Measurements from ENCODE around the gene SLC24A4. TPM values are rescaled to one million over a fixed set of nuclear protein-coding genes. Genes with fewer than 3 reads are reported as not detected.

Gene SLC24A4
- total and polyA plus RNA-seq, 4 donors = 0.47 to 2.4 (median 1.0) TPM

DNA sequence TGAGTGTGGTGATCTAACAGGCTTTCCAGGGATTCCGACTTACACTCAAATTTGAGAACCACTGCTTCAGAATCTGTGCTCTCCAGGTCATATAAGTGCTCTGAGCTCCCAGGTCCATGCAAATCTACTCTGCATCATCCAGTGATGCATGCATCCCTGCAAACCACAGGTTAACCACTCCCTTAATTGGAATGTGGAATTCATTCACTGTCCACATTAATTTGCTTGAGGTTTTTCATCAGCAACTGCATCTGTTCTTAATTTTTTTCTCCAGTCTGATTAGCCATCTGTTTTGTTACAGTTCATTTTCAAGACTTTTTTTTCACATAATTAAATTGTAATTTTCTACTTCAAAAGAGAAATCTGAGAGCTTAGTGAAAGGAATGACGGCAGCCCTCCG is 147.2 kb downstream of the SLC24A4 start:
- Histone ChIP-seq H3K27ac (ENCODE audit: low read depth in 1 of 2, low read length in 1 of 2) (no peak overlapping the region), H3K9me3 (ENCODE audit: control insufficient read depth in 4 of 4, insufficient read depth in 3 of 4, low read length in 3 of 4) (peaks cover 0 to 13% (median 4%) of the 10 kb centered on the region in 4 donors), H3K9ac (ENCODE audit: insufficient read depth in 1 of 2, low read length in 2 of 2) (no peak overlapping the region), H3K4me3 (no peak overlapping the region), H3K36me3 (ENCODE audit: control insufficient read depth in 4 of 4, insufficient read depth in 4 of 4, low read length in 4 of 4) (no peaks in the 10 kb centered on the region), H3K4me1 (ENCODE audit: control insufficient read depth in 5 of 5, insufficient read depth in 5 of 5, low read length in 5 of 5) (peaks cover 0 to 1% (median 0%) of the 10 kb centered on the region in 5 donors), H3K27me3 (ENCODE audit: control insufficient read depth in 3 of 3, insufficient read depth in 3 of 3, low read length in 2 of 3) (no peaks in the 10 kb centered on the region)
- WGBS, 2 donors = 82 to 95% methylated on average over 3 of the region's 3 CpGs
- ATAC-seq (ENCODE audit: insufficient read depth, low FRiP score) = no peak
- TF ChIP-seq, protein P1, sequence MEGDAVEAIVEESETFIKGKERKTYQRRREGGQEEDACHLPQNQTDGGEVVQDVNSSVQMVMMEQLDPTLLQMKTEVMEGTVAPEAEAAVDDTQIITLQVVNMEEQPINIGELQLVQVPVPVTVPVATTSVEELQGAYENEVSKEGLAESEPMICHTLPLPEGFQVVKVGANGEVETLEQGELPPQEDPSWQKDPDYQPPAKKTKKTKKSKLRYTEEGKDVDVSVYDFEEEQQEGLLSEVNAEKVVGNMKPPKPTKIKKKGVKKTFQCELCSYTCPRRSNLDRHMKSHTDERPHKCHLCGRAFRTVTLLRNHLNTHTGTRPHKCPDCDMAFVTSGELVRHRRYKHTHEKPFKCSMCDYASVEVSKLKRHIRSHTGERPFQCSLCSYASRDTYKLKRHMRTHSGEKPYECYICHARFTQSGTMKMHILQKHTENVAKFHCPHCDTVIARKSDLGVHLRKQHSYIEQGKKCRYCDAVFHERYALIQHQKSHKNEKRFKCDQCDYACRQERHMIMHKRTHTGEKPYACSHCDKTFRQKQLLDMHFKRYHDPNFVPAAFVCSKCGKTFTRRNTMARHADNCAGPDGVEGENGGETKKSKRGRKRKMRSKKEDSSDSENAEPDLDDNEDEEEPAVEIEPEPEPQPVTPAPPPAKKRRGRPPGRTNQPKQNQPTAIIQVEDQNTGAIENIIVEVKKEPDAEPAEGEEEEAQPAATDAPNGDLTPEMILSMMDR (IDR thresholded peaks at IDR 0.05; ENCODE audit: control extremely low read depth, extremely low read depth) = no peak
- DNase-seq = no peak

GRCh38 chr14:92470811-92471210 is 147.8 kb downstream of the SLC24A4 start:
- Histone ChIP-seq H3K27ac (ENCODE audit: low read depth in 1 of 2, low read length in 1 of 2) (no peak overlapping the region), H3K4me1 (ENCODE audit: control insufficient read depth in 5 of 5, insufficient read depth in 5 of 5, low read length in 5 of 5) (peaks cover 0 to 3% (median 0%) of the 10 kb centered on the region in 5 donors), H3K27me3 (ENCODE audit: control insufficient read depth in 3 of 3, insufficient read depth in 3 of 3, low read length in 2 of 3) (no peaks in the 10 kb centered on the region), H3K36me3 (ENCODE audit: control insufficient read depth in 4 of 4, insufficient read depth in 4 of 4, low read length in 4 of 4) (no peaks in the 10 kb centered on the region), H3K9me3 (ENCODE audit: control insufficient read depth in 4 of 4, insufficient read depth in 3 of 4, low read length in 3 of 4) (peaks cover 0 to 13% (median 4%) of the 10 kb centered on the region in 4 donors), H3K4me3 (no peak overlapping the region), H3K9ac (ENCODE audit: insufficient read depth in 1 of 2, low read length in 2 of 2) (no peak overlapping the region)
- TF ChIP-seq, protein P1 (IDR thresholded peaks at IDR 0.05; ENCODE audit: control extremely low read depth, extremely low read depth) = no peak
- ATAC-seq (ENCODE audit: insufficient read depth, low FRiP score) (no peak), DNase-seq (peak in 1 of 3 donors; percentile 2)
- 98 to 100% methylated on average over 1 of the region's 1 CpG for WGBS, 2 donors

DNA sequence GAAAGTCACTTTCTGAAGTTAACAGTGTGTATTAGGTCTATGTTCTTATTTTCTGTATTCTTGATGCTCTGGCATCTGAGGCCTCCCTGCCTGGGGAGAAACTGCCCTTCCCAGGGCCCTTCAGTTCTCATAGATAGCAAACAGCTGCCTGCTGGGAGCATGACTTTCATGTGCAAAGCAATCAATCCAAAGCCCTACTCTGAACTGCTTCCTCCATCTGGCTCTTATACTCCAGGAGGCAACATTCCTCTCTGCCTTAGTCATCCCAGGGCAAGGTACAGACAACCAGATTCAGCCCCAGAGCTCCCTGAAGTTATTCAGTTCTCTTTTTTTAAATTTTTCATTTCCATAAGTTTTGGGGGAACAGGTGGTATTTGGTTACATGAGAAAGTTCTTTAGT is 149.0 kb downstream of the SLC24A4 start:
- Histone ChIP-seq H3K27ac (ENCODE audit: low read depth in 1 of 2, low read length in 1 of 2) (no peak overlapping the region), H3K4me3 (no peak overlapping the region), H3K27me3 (ENCODE audit: control insufficient read depth in 3 of 3, insufficient read depth in 3 of 3, low read length in 2 of 3) (no peaks in the 10 kb centered on the region), H3K36me3 (ENCODE audit: control insufficient read depth in 4 of 4, insufficient read depth in 4 of 4, low read length in 4 of 4) (no peaks in the 10 kb centered on the region), H3K4me1 (ENCODE audit: control insufficient read depth in 5 of 5, insufficient read depth in 5 of 5, low read length in 5 of 5) (peaks cover 0 to 5% (median 1%) of the 10 kb centered on the region in 5 donors), H3K9ac (ENCODE audit: insufficient read depth in 1 of 2, low read length in 2 of 2) (no peak overlapping the region), H3K9me3 (ENCODE audit: control insufficient read depth in 4 of 4, insufficient read depth in 3 of 4, low read length in 3 of 4) (peaks cover 0 to 8% (median 3%) of the 10 kb centered on the region in 4 donors)
- ATAC-seq (ENCODE audit: insufficient read depth, low FRiP score) = no peak
- DNase-seq = peak in 1 of 3 donors; percentile 10
- TF ChIP-seq, protein P1 (IDR thresholded peaks at IDR 0.05; ENCODE audit: control extremely low read depth, extremely low read depth) = no peak

DNA sequence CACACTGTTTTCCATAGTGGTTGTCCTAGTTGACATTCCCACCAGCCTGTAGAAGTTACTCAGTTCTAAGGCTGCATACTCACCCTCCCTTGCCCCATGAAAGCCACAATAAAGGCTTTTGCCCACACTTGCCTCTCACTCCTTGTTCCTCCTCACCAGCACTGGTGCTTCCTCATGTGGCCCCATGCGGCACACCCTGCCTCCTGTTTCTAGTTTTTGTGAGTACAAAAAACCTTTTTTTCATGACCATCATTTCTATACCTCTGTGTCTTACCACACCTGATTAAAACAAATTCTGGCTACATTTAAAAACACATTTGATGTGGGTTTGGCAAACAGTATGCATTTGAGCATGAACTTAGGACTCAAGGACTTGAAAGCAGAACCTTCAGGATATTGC is 149.9 kb downstream of the SLC24A4 start:
- no peak for ATAC-seq (ENCODE audit: insufficient read depth, low FRiP score)
- 31 to 63% methylated on average over 1 of the region's 1 CpG for WGBS, 2 donors
- TF ChIP-seq, protein P1 (IDR thresholded peaks at IDR 0.05; ENCODE audit: control extremely low read depth, extremely low read depth) = no peak
- Histone ChIP-seq H3K27ac (ENCODE audit: low read depth in 1 of 2, low read length in 1 of 2) (no peak overlapping the region), H3K27me3 (ENCODE audit: control insufficient read depth in 3 of 3, insufficient read depth in 3 of 3, low read length in 2 of 3) (no peaks in the 10 kb centered on the region), H3K9ac (ENCODE audit: insufficient read depth in 1 of 2, low read length in 2 of 2) (no peak overlapping the region), H3K9me3 (ENCODE audit: control insufficient read depth in 4 of 4, insufficient read depth in 3 of 4, low read length in 3 of 4) (no peaks in the 10 kb centered on the region), H3K36me3 (ENCODE audit: control insufficient read depth in 4 of 4, insufficient read depth in 4 of 4, low read length in 4 of 4) (no peaks in the 10 kb centered on the region), H3K4me3 (no peak overlapping the region), H3K4me1 (ENCODE audit: control insufficient read depth in 5 of 5, insufficient read depth in 5 of 5, low read length in 5 of 5) (peaks cover 0 to 5% (median 1%) of the 10 kb centered on the region in 5 donors)
- peak in 1 of 3 donors; percentile 4 for DNase-seq

Measured in lung (tissue), 12 donors.